Measurements from ENCODE around the gene PRDM13. TPM values are rescaled to one million over a fixed set of nuclear protein-coding genes. Genes with fewer than 3 reads are reported as not detected.

The PRDM13 gene
- total RNA-seq, 1 donor from 2014 or later = not detected

DNA sequence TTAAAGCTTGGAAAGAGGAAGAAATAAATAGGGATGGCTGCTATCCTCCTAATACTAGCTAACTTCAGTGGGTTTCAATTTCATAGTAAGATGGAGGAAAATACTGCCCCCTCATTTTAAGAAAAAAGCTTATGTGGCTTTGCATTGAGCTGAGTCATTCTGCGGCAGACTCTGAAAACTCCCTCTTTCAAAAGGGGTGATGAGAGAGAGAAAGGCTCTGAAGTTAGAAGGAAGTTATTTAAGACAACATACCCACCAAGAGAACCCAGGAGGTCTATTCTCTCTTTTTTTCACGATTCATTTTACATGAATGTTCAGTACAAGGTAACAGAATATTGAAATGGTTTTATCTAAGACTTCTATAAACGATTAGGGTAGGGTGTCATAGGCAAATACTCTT lies 4.5 kb downstream of the PRDM13 start:
- no peaks in the 10 kb centered on the region for H3K36me3 Mint-ChIP-seq
- peaks cover 8% of the 10 kb centered on the region for H3K4me1 Mint-ChIP-seq
- no peak overlapping the region for H3K27ac Mint-ChIP-seq

DNA sequence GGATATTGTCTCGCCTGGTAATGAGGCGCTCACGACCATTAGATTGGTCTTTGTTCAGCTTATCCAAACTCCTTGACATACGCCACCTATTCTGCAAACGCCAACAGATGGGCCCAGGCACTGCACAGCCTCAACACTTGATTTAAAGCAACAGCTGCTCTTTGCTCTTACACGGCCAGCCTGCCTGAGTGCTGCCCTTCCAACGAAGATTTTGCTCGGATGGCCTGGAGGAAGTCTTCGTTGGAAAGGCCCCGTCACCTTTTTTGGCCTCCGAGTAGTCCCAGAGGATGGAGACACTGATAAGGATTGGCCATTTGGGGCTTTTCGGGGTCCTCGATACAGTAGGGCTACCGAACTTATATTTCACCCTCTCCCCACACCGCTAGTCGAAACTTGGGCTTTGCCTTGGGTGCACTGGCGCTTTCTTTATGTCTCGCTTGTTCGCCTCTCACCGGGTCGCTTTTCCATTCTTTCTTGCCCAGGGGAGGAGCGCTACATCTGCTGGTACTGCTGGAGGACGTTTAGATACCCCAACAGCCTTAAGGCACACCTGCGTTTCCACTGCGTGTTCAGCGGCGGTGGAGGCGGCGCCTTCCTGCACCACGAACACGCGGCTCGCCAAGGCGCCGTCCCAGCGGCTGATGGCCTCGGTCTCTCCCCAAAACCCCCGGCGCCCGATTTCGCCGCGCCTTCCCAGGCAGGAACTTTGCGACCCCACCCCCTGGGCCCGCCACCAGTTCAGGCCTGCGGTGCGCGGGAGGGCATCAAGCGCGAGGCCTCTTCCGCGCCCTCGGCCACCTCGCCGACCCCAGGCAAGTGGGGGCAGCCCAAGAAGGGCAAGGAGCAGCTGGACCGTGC lies 6.1 kb downstream of the PRDM13 start:
- Mint-ChIP-seq H3K4me1 (peaks cover 8% of the 10 kb centered on the region), H3K4me3 (peak overlapping the region; percentile 42), H3K27me3 (ENCODE audit: low read depth) (peaks cover 97% of the 10 kb centered on the region), H3K27ac (no peak overlapping the region), H3K9me3 (no peaks in the 10 kb centered on the region), H3K36me3 (no peaks in the 10 kb centered on the region)
- TF ChIP-seq, protein P1, sequence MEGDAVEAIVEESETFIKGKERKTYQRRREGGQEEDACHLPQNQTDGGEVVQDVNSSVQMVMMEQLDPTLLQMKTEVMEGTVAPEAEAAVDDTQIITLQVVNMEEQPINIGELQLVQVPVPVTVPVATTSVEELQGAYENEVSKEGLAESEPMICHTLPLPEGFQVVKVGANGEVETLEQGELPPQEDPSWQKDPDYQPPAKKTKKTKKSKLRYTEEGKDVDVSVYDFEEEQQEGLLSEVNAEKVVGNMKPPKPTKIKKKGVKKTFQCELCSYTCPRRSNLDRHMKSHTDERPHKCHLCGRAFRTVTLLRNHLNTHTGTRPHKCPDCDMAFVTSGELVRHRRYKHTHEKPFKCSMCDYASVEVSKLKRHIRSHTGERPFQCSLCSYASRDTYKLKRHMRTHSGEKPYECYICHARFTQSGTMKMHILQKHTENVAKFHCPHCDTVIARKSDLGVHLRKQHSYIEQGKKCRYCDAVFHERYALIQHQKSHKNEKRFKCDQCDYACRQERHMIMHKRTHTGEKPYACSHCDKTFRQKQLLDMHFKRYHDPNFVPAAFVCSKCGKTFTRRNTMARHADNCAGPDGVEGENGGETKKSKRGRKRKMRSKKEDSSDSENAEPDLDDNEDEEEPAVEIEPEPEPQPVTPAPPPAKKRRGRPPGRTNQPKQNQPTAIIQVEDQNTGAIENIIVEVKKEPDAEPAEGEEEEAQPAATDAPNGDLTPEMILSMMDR (IDR thresholded peaks at IDR 0.05; ENCODE audit: unreplicated experiment) = no peak
- DNase-seq (ENCODE audit: low spot score in 2 of 2, unreplicated experiment in 2 of 2) = no peak

More for the DNA sequence above, 4.5 kb downstream of the PRDM13 start:
- DNase-seq (ENCODE audit: low spot score in 2 of 2, unreplicated experiment in 2 of 2) = no peak
- Mint-ChIP-seq H3K27me3 (ENCODE audit: low read depth) (peaks cover 97% of the 10 kb centered on the region), H3K4me3 (no peak overlapping the region), H3K9me3 (no peaks in the 10 kb centered on the region)
- TF ChIP-seq, protein P1 (IDR thresholded peaks at IDR 0.05; ENCODE audit: unreplicated experiment) = no peak

DNA sequence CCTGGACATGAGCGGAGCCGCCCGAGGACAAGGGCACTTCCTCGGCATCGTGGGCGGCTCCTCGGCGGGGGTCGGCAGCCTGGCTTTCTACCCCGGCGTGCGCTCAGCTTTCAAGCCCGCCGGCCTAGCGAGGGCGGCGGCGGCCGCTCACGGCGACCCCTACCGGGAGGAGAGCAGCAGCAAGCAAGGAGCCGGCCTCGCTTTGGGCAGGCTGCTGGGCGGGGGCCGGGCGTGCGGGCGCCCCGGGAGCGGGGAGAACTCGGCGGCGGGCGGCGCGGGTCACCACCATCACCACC lies 6.7 kb downstream of the PRDM13 start:
- H3K36me3 Mint-ChIP-seq = no peaks in the 10 kb centered on the region
- peaks cover 97% of the 10 kb centered on the region for H3K27me3 Mint-ChIP-seq (ENCODE audit: low read depth)
- peaks cover 8% of the 10 kb centered on the region for H3K4me1 Mint-ChIP-seq
- DNase-seq (ENCODE audit: low spot score in 2 of 2, unreplicated experiment in 2 of 2) = peak in 1 of 2 experiments; percentile 74
- H3K27ac Mint-ChIP-seq = no peak overlapping the region
- no peaks in the 10 kb centered on the region for H3K9me3 Mint-ChIP-seq
- H3K4me3 Mint-ChIP-seq = peak overlapping the region; percentile 42
- TF ChIP-seq, protein P1 (IDR thresholded peaks at IDR 0.05; ENCODE audit: unreplicated experiment) = peak; percentile 49

DNA sequence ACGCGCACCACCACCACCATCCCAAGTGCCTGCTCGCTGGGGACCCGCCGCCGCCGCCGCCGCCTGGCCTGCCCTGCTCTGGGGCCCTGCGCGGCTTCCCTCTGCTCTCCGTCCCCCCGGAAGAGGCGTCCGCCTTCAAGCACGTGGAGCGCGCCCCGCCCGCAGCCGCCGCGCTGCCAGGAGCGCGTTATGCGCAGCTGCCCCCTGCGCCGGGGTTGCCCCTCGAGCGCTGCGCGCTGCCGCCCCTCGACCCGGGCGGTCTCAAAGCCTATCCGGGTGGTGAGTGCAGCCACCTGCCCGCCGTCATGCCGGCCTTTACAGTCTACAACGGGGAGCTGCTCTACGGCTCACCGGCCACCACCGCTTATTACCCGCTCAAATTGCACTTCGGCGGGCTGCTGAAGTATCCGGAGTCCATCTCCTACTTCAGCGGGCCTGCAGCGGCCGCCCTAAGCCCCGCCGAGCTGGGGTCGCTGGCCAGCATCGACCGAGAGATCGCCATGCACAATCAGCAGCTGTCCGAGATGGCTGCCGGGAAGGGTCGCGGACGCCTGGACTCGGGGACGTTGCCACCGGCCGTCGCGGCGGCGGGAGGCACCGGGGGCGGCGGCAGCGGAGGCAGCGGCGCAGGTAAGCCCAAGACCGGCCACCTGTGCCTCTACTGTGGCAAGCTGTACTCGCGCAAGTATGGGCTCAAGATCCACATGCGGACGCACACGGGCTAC lies 7.2 kb downstream of the PRDM13 start:
- TF ChIP-seq, protein P1 (IDR thresholded peaks at IDR 0.05; ENCODE audit: unreplicated experiment) = no peak
- peak overlapping the region; percentile 57 for H3K4me3 Mint-ChIP-seq

DNA sequence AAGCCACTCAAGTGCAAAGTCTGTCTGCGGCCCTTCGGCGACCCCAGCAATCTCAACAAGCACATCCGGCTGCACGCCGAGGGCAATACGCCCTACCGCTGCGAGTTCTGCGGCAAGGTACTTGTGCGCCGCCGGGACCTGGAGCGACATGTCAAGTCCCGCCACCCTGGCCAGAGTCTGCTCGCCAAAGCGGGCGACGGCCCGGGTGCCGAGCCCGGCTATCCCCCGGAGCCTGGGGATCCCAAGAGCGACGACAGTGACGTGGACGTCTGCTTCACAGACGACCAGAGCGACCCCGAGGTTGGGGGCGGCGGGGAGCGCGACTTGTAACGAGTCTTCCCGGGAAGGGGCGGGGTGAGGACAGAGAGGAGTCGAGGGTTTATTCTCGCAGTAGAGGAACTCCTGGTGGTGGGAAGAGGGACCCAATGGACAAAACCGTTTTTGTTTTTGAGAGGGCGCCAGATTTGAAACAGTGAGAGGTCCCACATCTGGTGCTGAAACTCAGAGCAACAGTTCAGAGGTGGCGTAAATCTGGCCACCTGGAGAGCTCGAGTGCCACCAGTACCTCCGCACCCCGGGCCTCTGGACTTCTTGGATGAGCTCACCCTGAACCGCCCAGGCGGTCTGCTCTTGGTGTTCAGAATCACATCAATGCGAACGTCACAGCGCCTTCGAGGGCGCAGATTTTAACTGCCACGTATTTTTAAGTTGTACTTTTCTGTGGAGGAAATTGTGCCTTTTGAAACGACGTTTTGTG lies 8.0 kb downstream of the PRDM13 start:
- no peak for DNase-seq (ENCODE audit: low spot score in 2 of 2, unreplicated experiment in 2 of 2)
- peaks cover 97% of the 10 kb centered on the region for H3K27me3 Mint-ChIP-seq (ENCODE audit: low read depth)
- peak overlapping the region; percentile 53 for H3K4me3 Mint-ChIP-seq
- H3K27ac Mint-ChIP-seq = no peak overlapping the region
- H3K4me1 Mint-ChIP-seq = peaks cover 8% of the 10 kb centered on the region
- no peaks in the 10 kb centered on the region for H3K9me3 Mint-ChIP-seq
- no peaks in the 10 kb centered on the region for H3K36me3 Mint-ChIP-seq
- TF ChIP-seq, protein P1 (IDR thresholded peaks at IDR 0.05; ENCODE audit: unreplicated experiment) = peak; percentile 27

More for the DNA sequence above, 7.2 kb downstream of the PRDM13 start:
- Mint-ChIP-seq H3K9me3 (no peaks in the 10 kb centered on the region), H3K27ac (no peak overlapping the region), H3K4me1 (peaks cover 8% of the 10 kb centered on the region), H3K27me3 (ENCODE audit: low read depth) (peaks cover 97% of the 10 kb centered on the region), H3K36me3 (no peaks in the 10 kb centered on the region)
- DNase-seq (ENCODE audit: low spot score in 2 of 2, unreplicated experiment in 2 of 2) = peak in 1 of 2 experiments; percentile 56

Data from mesothelial cell of epicardium (in vitro differentiated cells).